ENCODE measurements around the gene GDF2. TPM values are rescaled to one million over a fixed set of nuclear protein-coding genes. Genes with fewer than 3 reads are reported as not detected.

The GDF2 gene
- total RNA-seq, 1 experiment from 2014 or later = not detected

- peak in 1 of 2 experiments; percentile 27 for DNase-seq
- Histone ChIP-seq H3K9me3 (no peaks in the 10 kb centered on the region), H3K4me3 (ENCODE audit: low read depth, low read length) (no peak overlapping the region), H3K4me1 (peaks cover 13% of the 10 kb centered on the region), H3K36me3 (ENCODE audit: control insufficient read depth, insufficient read depth, low read length) (no peaks in the 10 kb centered on the region), H3K27me3 (replicated peaks; ENCODE audit: control insufficient read depth, insufficient read depth, low read length) (no peaks in the 10 kb centered on the region)
- BruUV-seq (replicated peaks) = no TSS peak
- intact Hi-C loops (cut with micrococcal nuclease; ENCODE audit: unreplicated experiment) = no loop called here
- ChIA-PET POLR2A (no interaction called here), CTCF (interaction anchor here (3.0 kb wide), 1 partner anchor 24 kb away, joined by 13 read pairs; the partner anchor contains the start of gene ZNF488)
- H3K4me3 Mint-ChIP-seq (ENCODE audit: unreplicated experiment) = no peak overlapping the region
- H3K9me3 Mint-ChIP-seq (ENCODE audit: unreplicated experiment) = no peaks in the 10 kb centered on the region
- no peak overlapping the region for H3K27ac Mint-ChIP-seq (ENCODE audit: unreplicated experiment)
- TF ChIP-seq CTCF (IDR thresholded peaks at IDR 0.05; ENCODE audit: insufficient read depth in 1 of 2, low read depth in 1 of 2, low read length in 1 of 2, severe bottlenecking in 1 of 2, unreplicated experiment in 1 of 2) = no peak
- H3K27me3 Mint-ChIP-seq (ENCODE audit: insufficient read depth, unreplicated experiment) = no peaks in the 10 kb centered on the region
- H3K4me1 Mint-ChIP-seq (ENCODE audit: low read depth, unreplicated experiment) = no peaks in the 10 kb centered on the region
- H3K36me3 Mint-ChIP-seq (ENCODE audit: insufficient read depth, unreplicated experiment) = no peaks in the 10 kb centered on the region
Measured at GRCh38 chr10:47359626-47360418, 37.6 kb downstream of the GDF2 start.

DNA sequence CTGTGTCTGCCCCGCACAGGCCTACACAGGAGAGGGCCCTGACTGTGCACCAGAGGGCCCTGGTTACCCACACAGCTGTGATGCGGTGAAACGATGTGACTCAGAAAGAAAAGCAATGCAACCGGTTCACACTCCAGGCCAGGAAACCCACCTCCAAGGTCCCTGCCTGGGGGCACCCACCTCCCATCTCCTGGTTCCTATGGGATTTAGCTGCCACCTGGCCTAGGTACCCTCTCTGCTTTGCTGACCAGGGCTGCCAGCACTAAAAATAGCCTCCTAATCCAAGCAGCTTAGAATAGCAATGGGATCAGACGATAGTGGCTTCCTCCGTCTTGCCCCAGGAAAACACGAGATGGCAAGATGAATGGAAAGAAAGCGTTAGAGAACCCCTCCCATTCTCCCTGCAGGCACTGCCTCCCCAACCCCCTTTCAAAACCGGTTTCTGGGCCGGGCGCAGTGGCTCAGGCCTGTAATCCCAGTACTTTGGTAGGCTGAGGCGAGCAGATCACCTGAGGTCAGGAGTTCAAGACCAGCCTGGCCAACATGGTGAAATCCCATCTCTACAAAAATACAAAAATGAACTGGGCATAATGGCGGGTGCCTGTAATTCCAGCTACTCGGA lies 38.3 kb downstream of the GDF2 start:
- H3K4me3 ChIP-seq (ENCODE audit: low read depth, low read length) = no peak overlapping the region
- H3K4me1 ChIP-seq = peaks cover 13% of the 10 kb centered on the region
- intact Hi-C loops (cut with micrococcal nuclease; ENCODE audit: unreplicated experiment) = no loop called here
- no peak for TF ChIP-seq CTCF (IDR thresholded peaks at IDR 0.05; ENCODE audit: insufficient read depth in 1 of 2, low read depth in 1 of 2, low read length in 1 of 2, severe bottlenecking in 1 of 2, unreplicated experiment in 1 of 2)
- DNase-seq = peak in 1 of 2 experiments; percentile 28
- Mint-ChIP-seq H3K27ac (ENCODE audit: unreplicated experiment) (no peak overlapping the region), H3K27me3 (ENCODE audit: insufficient read depth, unreplicated experiment) (no peaks in the 10 kb centered on the region), H3K4me1 (ENCODE audit: low read depth, unreplicated experiment) (no peaks in the 10 kb centered on the region), H3K9me3 (ENCODE audit: unreplicated experiment) (no peaks in the 10 kb centered on the region), H3K4me3 (ENCODE audit: unreplicated experiment) (no peak overlapping the region), H3K36me3 (ENCODE audit: insufficient read depth, unreplicated experiment) (no peaks in the 10 kb centered on the region)
- POLR2A ChIA-PET = no interaction called here
- no peaks in the 10 kb centered on the region for H3K27me3 ChIP-seq (replicated peaks; ENCODE audit: control insufficient read depth, insufficient read depth, low read length)
- CTCF ChIA-PET = interaction anchor here (3.0 kb wide), 1 partner anchor 23 kb away, joined by 13 read pairs; the partner anchor contains the start of gene ZNF488
- H3K36me3 ChIP-seq (ENCODE audit: control insufficient read depth, insufficient read depth, low read length) = no peaks in the 10 kb centered on the region
- BruUV-seq (replicated peaks) = no TSS peak
- H3K9me3 ChIP-seq = no peaks in the 10 kb centered on the region

DNA sequence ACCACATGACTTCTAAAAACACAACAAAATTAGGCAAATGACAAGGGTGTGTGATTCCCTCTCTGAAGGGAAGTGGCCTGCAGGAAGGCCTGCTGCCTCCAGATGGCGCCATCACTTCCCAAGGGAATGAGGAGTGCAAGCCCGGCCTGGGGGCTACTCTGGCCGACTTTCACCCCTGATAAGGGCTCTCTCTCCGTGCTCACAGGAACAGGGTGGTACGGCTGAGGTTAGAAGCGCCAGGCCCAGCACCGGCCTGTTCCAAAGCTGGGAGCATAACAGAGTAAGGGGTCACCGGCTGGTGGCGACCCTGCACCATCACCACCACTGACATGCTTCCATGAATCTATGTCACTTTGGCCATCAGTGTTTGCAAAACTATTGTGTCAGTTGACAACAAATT lies 39.0 kb downstream of the GDF2 start:
- peak; percentile 72 to 77 for DNase-seq
- Histone ChIP-seq H3K27me3 (replicated peaks; ENCODE audit: control insufficient read depth, insufficient read depth, low read length) (no peaks in the 10 kb centered on the region), H3K9me3 (no peaks in the 10 kb centered on the region), H3K4me1 (peaks cover 13% of the 10 kb centered on the region), H3K36me3 (ENCODE audit: control insufficient read depth, insufficient read depth, low read length) (no peaks in the 10 kb centered on the region), H3K4me3 (ENCODE audit: low read depth, low read length) (no peak overlapping the region)
- ChIA-PET POLR2A (no interaction called here), CTCF (interaction anchor here (0.6 to 3.0 kb wide), 6 partner anchors 8 to 77 kb away, joined by 3 to 13 read pairs (median 3); partner anchors contain the start of gene ZNF488)
- intact Hi-C loops (cut with micrococcal nuclease; ENCODE audit: unreplicated experiment) = no loop called here
- H3K9me3 Mint-ChIP-seq (ENCODE audit: unreplicated experiment) = no peaks in the 10 kb centered on the region
- H3K4me3 Mint-ChIP-seq (ENCODE audit: unreplicated experiment) = no peak overlapping the region
- H3K4me1 Mint-ChIP-seq (ENCODE audit: low read depth, unreplicated experiment) = no peaks in the 10 kb centered on the region
- TF ChIP-seq CTCF (IDR thresholded peaks at IDR 0.05; ENCODE audit: insufficient read depth in 1 of 2, low read depth in 1 of 2, low read length in 1 of 2, severe bottlenecking in 1 of 2, unreplicated experiment in 1 of 2) = peak; percentile 91 to 93
- BruUV-seq (replicated peaks) = no TSS peak
- no peaks in the 10 kb centered on the region for H3K36me3 Mint-ChIP-seq (ENCODE audit: insufficient read depth, unreplicated experiment)
- H3K27ac Mint-ChIP-seq (ENCODE audit: unreplicated experiment) = no peak overlapping the region
- H3K27me3 Mint-ChIP-seq (ENCODE audit: insufficient read depth, unreplicated experiment) = no peaks in the 10 kb centered on the region
